ENCODE data around the gene C2orf76.
A peak's percentile ranks its signal among the peaks of the same experiment; 100 is the strongest.

DNA sequence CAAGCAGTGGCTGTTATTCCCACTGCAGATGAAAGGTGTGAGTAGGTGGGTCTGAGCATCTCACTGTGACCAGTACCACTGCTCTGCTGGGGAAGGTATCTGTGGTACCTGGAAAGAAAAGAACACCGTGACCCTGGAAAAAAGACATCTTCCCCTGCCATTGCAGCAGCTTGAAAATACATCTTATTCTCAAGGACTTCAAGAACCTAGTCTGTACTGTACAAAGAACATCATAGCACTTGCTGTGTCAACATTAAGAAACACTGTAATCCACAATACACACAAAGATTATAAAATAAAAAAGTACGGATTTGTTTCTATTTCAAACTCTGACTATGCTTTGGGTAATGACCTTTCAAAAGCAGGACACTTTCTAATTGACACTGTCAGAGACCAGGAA, 28.9 kb downstream of the C2orf76 start:
- TF ChIP-seq POLR2A (IDR thresholded peaks at IDR 0.05) (no peak), POLR2AphosphoS5 (IDR thresholded peaks at IDR 0.05) (peak; percentile 80)
- TF ChIP-seq, protein P1, sequence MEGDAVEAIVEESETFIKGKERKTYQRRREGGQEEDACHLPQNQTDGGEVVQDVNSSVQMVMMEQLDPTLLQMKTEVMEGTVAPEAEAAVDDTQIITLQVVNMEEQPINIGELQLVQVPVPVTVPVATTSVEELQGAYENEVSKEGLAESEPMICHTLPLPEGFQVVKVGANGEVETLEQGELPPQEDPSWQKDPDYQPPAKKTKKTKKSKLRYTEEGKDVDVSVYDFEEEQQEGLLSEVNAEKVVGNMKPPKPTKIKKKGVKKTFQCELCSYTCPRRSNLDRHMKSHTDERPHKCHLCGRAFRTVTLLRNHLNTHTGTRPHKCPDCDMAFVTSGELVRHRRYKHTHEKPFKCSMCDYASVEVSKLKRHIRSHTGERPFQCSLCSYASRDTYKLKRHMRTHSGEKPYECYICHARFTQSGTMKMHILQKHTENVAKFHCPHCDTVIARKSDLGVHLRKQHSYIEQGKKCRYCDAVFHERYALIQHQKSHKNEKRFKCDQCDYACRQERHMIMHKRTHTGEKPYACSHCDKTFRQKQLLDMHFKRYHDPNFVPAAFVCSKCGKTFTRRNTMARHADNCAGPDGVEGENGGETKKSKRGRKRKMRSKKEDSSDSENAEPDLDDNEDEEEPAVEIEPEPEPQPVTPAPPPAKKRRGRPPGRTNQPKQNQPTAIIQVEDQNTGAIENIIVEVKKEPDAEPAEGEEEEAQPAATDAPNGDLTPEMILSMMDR (IDR thresholded peaks at IDR 0.05), result no peak

All from prostate gland (tissue), 2 donors.